Muscle of leg (tissue), 11 donors: Measurements from ENCODE around the gene ATP2B2. TPM values are rescaled to one million over a fixed set of nuclear protein-coding genes. Genes with fewer than 3 reads are reported as not detected.

Experiments used
- DNase-seq: peaks from one replicate; pipeline ENCODE4 v3.0.0; 2013
- H3K27ac ChIP-seq: one replicate; pipeline ENCODE4 v1.5.1; 2013; ENCODE audit warnings: mild to moderate bottlenecking, low read length, control low read depth
- H3K27me3 ChIP-seq: one replicate; pipeline ENCODE4 v1.6.1; 2013; ENCODE audit warnings: low read length; ENCODE audit not compliant: control insufficient read depth, insufficient read depth
- H3K36me3 ChIP-seq: one replicate; pipeline ENCODE4 v1.6.1; 2013; ENCODE audit warnings: low read length; ENCODE audit not compliant: control insufficient read depth, insufficient read depth
- H3K4me1 ChIP-seq: one replicate; pipeline ENCODE4 v1.6.1; 2013; ENCODE audit warnings: low read length; ENCODE audit not compliant: control insufficient read depth, insufficient read depth
- H3K4me3 ChIP-seq: one replicate; pipeline ENCODE4 v1.5.1; 2013; ENCODE audit warnings: low read length, control low read depth
- H3K9me3 ChIP-seq: replicated peaks from 2 replicates; pipeline ENCODE4 v1.6.1; 2013; ENCODE audit warnings: low read depth, low read length; ENCODE audit not compliant: control insufficient read depth
- WGBS: methylation state at CpG from one replicate; pipeline ENCODE4 v1.1.5; 2013; ENCODE audit warnings: missing lambda C conversion rate; ENCODE audit not compliant: insufficient coverage; 5-methylcytosine and 5-hydroxymethylcytosine counted together
- polyA plus RNA-seq, 8 donors: library from polyadenylated mRNA; unstranded; fragments of 120-200 nt; gene quantifications; one replicate each; pipeline versions ENCODE4 v1.2.1 to v1.2.3, GENCODE V29; 2013; ENCODE audit warnings: inconsistent platforms in 1 of 8, low replicate concordance in 1 of 8; ENCODE audit not compliant: insufficient read length in 8 of 8, insufficient read depth in 1 of 8
- total RNA-seq: library from RNA; stranded (reverse); fragments of 120-200 nt; gene quantifications from one replicate; pipeline ENCODE4 v1.2.4, GENCODE V29; 2013

The ATP2B2 gene
- total and polyA plus RNA-seq, 9 donors, result 0.39 to 6.9 (median 3.6) TPM

- Histone ChIP-seq H3K36me3 (no peaks in the 10 kb centered on the region), H3K9me3 (no peaks in the 10 kb centered on the region), H3K27me3 (peaks cover 21% of the 10 kb centered on the region), H3K4me1 (peaks cover 21% of the 10 kb centered on the region), H3K27ac (no peak overlapping the region), H3K4me3 (no peak overlapping the region)
- 77% methylated on average over 7 of the region's 7 CpGs for WGBS
- no peak for DNase-seq
Observed at GRCh38 chr3:10473581-10474274, 31.7 kb downstream of the ATP2B2 start.

- Histone ChIP-seq H3K27ac (no peak overlapping the region), H3K4me1 (peaks cover 25% of the 10 kb centered on the region), H3K4me3 (no peak overlapping the region), H3K27me3 (peaks cover 21% of the 10 kb centered on the region), H3K9me3 (no peaks in the 10 kb centered on the region), H3K36me3 (no peaks in the 10 kb centered on the region)
- WGBS, result 92% methylated on average over 2 of the region's 2 CpGs
- no peak for DNase-seq
Observed at GRCh38 chr3:10472877-10473440, 32.4 kb downstream of the ATP2B2 start.

GRCh38 chr3:10471054-10471688 lies 34.2 kb downstream of the ATP2B2 start:
- Histone ChIP-seq H3K4me3 (no peak overlapping the region), H3K27ac (peak overlapping the region; percentile 73), H3K36me3 (no peaks in the 10 kb centered on the region), H3K27me3 (peaks cover 21% of the 10 kb centered on the region), H3K9me3 (no peaks in the 10 kb centered on the region), H3K4me1 (peaks cover 29% of the 10 kb centered on the region)
- peak; percentile 62 for DNase-seq
- 13% methylated on average over 8 of the region's 20 CpGs for WGBS

- Histone ChIP-seq H3K4me1 (peaks cover 29% of the 10 kb centered on the region), H3K27me3 (peaks cover 21% of the 10 kb centered on the region), H3K27ac (peak overlapping the region; percentile 73), H3K9me3 (no peaks in the 10 kb centered on the region), H3K36me3 (no peaks in the 10 kb centered on the region), H3K4me3 (no peak overlapping the region)
- peak; percentile 24 for DNase-seq
- 14% methylated on average over 10 of the region's 12 CpGs for WGBS
Observed at GRCh38 chr3:10470120-10471053, 35.0 kb downstream of the ATP2B2 start.

- no peak overlapping the region for H3K4me3 ChIP-seq
- H3K36me3 ChIP-seq, result no peaks in the 10 kb centered on the region
- peak; percentile 51 for DNase-seq
- peaks cover 21% of the 10 kb centered on the region for H3K27me3 ChIP-seq
- H3K27ac ChIP-seq, result peak overlapping the region; percentile 73
- no peaks in the 10 kb centered on the region for H3K9me3 ChIP-seq
- 42% methylated on average over 5 of the region's 9 CpGs for WGBS
- peaks cover 33% of the 10 kb centered on the region for H3K4me1 ChIP-seq
Observed at GRCh38 chr3:10469441-10470119, 35.8 kb downstream of the ATP2B2 start.

- Histone ChIP-seq H3K36me3 (no peaks in the 10 kb centered on the region), H3K4me3 (no peak overlapping the region), H3K27ac (peak overlapping the region; percentile 73), H3K27me3 (peaks cover 21% of the 10 kb centered on the region), H3K4me1 (peaks cover 36% of the 10 kb centered on the region), H3K9me3 (no peaks in the 10 kb centered on the region)
- peak; percentile 15 for DNase-seq
- WGBS, result 44% methylated on average over 2 of the region's 13 CpGs
Observed at GRCh38 chr3:10468613-10469354, 36.6 kb downstream of the ATP2B2 start.

GRCh38 chr3:10467904-10468612 lies 37.3 kb downstream of the ATP2B2 start:
- H3K36me3 ChIP-seq, result no peaks in the 10 kb centered on the region
- peaks cover 21% of the 10 kb centered on the region for H3K27me3 ChIP-seq
- no peak overlapping the region for H3K4me3 ChIP-seq
- H3K9me3 ChIP-seq, result no peaks in the 10 kb centered on the region
- WGBS, result 62% methylated on average over 6 of the region's 11 CpGs
- peak overlapping the region; percentile 73 for H3K27ac ChIP-seq
- H3K4me1 ChIP-seq, result peaks cover 40% of the 10 kb centered on the region
- peak; percentile 12 for DNase-seq

- 86% methylated on average over 5 of the region's 5 CpGs for WGBS
- peaks cover 17% of the 10 kb centered on the region for H3K27me3 ChIP-seq
- no peaks in the 10 kb centered on the region for H3K9me3 ChIP-seq
- H3K4me3 ChIP-seq, result no peak overlapping the region
- H3K36me3 ChIP-seq, result no peaks in the 10 kb centered on the region
- peaks cover 41% of the 10 kb centered on the region for H3K4me1 ChIP-seq
- no peak for DNase-seq
- no peak overlapping the region for H3K27ac ChIP-seq
Observed at GRCh38 chr3:10467204-10467603, 38.2 kb downstream of the ATP2B2 start.
